ENCODE data around the gene ELAVL1. TPM values are rescaled to one million over a fixed set of nuclear protein-coding genes. Genes with fewer than 3 reads are reported as not detected.
A peak's percentile ranks its signal among the peaks of the same experiment; 100 is the strongest.

Gene ELAVL1
- total and polyA plus RNA-seq, 2 donors (not counting 1 experiment from before 2014, with no cell fraction given): 21.8 to 63.5 TPM

- Histone ChIP-seq H2AFZ (ENCODE audit: insufficient read depth, low read depth, low read length, poor library complexity, severe bottlenecking) (peak overlapping the region; percentile 61), H3K36me3 (replicated peaks in 1 of 2; ENCODE audit: control extremely low read depth in 1 of 2, control insufficient read depth in 1 of 2, extremely low read depth in 1 of 2, insufficient read depth in 2 of 2, low read length in 1 of 2) (peaks cover 3 to 9% of the 10 kb centered on the region in 2 experiments), H3K9me3 (ENCODE audit: control extremely low read depth in 1 of 3, control insufficient read depth in 2 of 3, insufficient read depth in 1 of 3, low read length in 2 of 3) (peaks cover 0 to 28% (median 0%) of the 10 kb centered on the region in 3 donors), H3K27ac (ENCODE audit: low read length in 2 of 2) (no peak overlapping the region), H3K4me2 (replicated peaks; ENCODE audit: low read depth, low read length, poor library complexity, severe bottlenecking) (peak overlapping the region; percentile 87), H3K4me3 (ENCODE audit: control extremely low read depth in 1 of 5, extremely low read depth in 1 of 5, insufficient read depth in 1 of 5, low read depth in 2 of 5, low read length in 4 of 5) (peak overlapping the region in 4 of 5 experiments; percentile 18 to 48 (median 30)), H3K9ac (ENCODE audit: low read length) (peak overlapping the region; percentile 52), H4K20me1 (ENCODE audit: control insufficient read depth, insufficient read depth, low read length, poor library complexity, severe bottlenecking) (peaks cover 51% of the 10 kb centered on the region), H3K79me2 (ENCODE audit: control insufficient read depth, insufficient read depth, low read length) (peaks cover 3% of the 10 kb centered on the region), H3K4me1 (ENCODE audit: control insufficient read depth in 2 of 2, insufficient read depth in 2 of 2, low read length in 2 of 2) (peaks cover 50 to 51% of the 10 kb centered on the region in 2 donors), H3K27me3 (replicated peaks in 1 of 4; ENCODE audit: control extremely low read depth in 1 of 4, control insufficient read depth in 3 of 4, insufficient read depth in 4 of 4, low read length in 3 of 4) (peaks cover 0 to 47% (median 25%) of the 10 kb centered on the region in 4 experiments)
- 1% methylated on average over 104 of the region's 104 CpGs for WGBS (ENCODE audit: insufficient coverage)
- peak; percentile 71 for DNase-seq
- H3K27ac Mint-ChIP-seq: no peak overlapping the region
- ChIA-PET POLR2A (interaction anchor here (1.7 kb wide), 1 partner anchor 13 kb away, joined by 6 read pairs; the partner anchor contains the start of gene MAP2K7), CTCF (interaction anchor here (3.7 kb wide), 1 partner anchor 28 kb away, joined by 21 read pairs; the partner anchor contains the start of gene TIMM44)
- peaks cover 24% of the 10 kb centered on the region for H3K27me3 Mint-ChIP-seq
- no peak for ATAC-seq (ENCODE audit: low read depth)
- intact Hi-C loops (cut with micrococcal nuclease): no loop called here
- no peaks in the 10 kb centered on the region for H3K9me3 Mint-ChIP-seq (ENCODE audit: insufficient read depth)
- H3K4me1 Mint-ChIP-seq: peaks cover 34% of the 10 kb centered on the region
- TF ChIP-seq EZH2 (IDR thresholded peaks at IDR 0.05; ENCODE audit: borderline replicate concordance, insufficient read depth, low read depth, low read length, poor library complexity, severe bottlenecking): peak; percentile 2
- TF ChIP-seq, protein P1, sequence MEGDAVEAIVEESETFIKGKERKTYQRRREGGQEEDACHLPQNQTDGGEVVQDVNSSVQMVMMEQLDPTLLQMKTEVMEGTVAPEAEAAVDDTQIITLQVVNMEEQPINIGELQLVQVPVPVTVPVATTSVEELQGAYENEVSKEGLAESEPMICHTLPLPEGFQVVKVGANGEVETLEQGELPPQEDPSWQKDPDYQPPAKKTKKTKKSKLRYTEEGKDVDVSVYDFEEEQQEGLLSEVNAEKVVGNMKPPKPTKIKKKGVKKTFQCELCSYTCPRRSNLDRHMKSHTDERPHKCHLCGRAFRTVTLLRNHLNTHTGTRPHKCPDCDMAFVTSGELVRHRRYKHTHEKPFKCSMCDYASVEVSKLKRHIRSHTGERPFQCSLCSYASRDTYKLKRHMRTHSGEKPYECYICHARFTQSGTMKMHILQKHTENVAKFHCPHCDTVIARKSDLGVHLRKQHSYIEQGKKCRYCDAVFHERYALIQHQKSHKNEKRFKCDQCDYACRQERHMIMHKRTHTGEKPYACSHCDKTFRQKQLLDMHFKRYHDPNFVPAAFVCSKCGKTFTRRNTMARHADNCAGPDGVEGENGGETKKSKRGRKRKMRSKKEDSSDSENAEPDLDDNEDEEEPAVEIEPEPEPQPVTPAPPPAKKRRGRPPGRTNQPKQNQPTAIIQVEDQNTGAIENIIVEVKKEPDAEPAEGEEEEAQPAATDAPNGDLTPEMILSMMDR (IDR thresholded peaks at IDR 0.05): no peak
- peak overlapping the region; percentile 68 for H3K4me3 Mint-ChIP-seq
Measured at GRCh38 chr19:7916103-7916954, 89.1 kb downstream of the ELAVL1 start.

All from B cell (primary cell).